GM18951 (cell line): Measurements from ENCODE around the gene CD244.

Experiments used
- POLR2A ChIP-seq: IDR thresholded peaks from 4 replicates; pipeline ENCODE4 v1.6.1; 2011; ENCODE audit warnings: mild to moderate bottlenecking; ENCODE audit not compliant: insufficient read length, insufficient read depth; ENCODE audit errors: extremely low read depth
- in situ Hi-C: fragments of 300-500 bp; cut with MboI; formaldehyde crosslinking; loops from one replicate; pipeline ENCODE4 v1.12.0; 2022; ENCODE audit warnings: low sequenced_read_pairs, mixed read lengths, inconsistent platforms; ENCODE audit not compliant: unreplicated experiment

CD244 gene

GRCh38 chr1:160865337-160865736 lies 2.6 kb upstream of the CD244 start:
- in situ Hi-C loops: no loop called here
- no peak for TF ChIP-seq POLR2A

GRCh38 chr1:160864173-160864572 lies 1.5 kb upstream of the CD244 start:
- in situ Hi-C loops: no loop called here

GRCh38 chr1:160863774-160864131 lies 1.1 kb upstream of the CD244 start:
- no peak for TF ChIP-seq POLR2A
- in situ Hi-C loops: no loop called here

More at GRCh38 chr1:160864173-160864572, 1.5 kb upstream of the CD244 start:
- TF ChIP-seq POLR2A: no peak

GRCh38 chr1:160863061-160863773 lies 530 bp upstream of the CD244 start:
- in situ Hi-C loops: no loop called here

GRCh38 chr1:160860840-160861505 lies 1.7 kb downstream of the CD244 start:
- TF ChIP-seq POLR2A: no peak
- in situ Hi-C loops: no loop called here

More at GRCh38 chr1:160863061-160863773, 530 bp upstream of the CD244 start:
- no peak for TF ChIP-seq POLR2A

GRCh38 chr1:160859166-160859565 lies 3.5 kb downstream of the CD244 start:
- in situ Hi-C loops: no loop called here
- TF ChIP-seq POLR2A: no peak

GRCh38 chr1:160858507-160858906 lies 4.2 kb downstream of the CD244 start:
- in situ Hi-C loops: no loop called here
- TF ChIP-seq POLR2A: no peak

GRCh38 chr1:160858097-160858496 lies 4.6 kb downstream of the CD244 start:
- in situ Hi-C loops: no loop called here
- TF ChIP-seq POLR2A: no peak

GRCh38 chr1:160855181-160855981 lies 7.3 kb downstream of the CD244 start:
- peak; percentile 40 for TF ChIP-seq POLR2A
- in situ Hi-C loops: no loop called here

GRCh38 chr1:160853754-160854153 lies 8.9 kb downstream of the CD244 start:
- no peak for TF ChIP-seq POLR2A
- in situ Hi-C loops: no loop called here

GRCh38 chr1:160853014-160853413 lies 9.7 kb downstream of the CD244 start:
- no peak for TF ChIP-seq POLR2A

GRCh38 chr1:160850993-160851392 lies 11.7 kb downstream of the CD244 start:
- TF ChIP-seq POLR2A: no peak
- in situ Hi-C loops: no loop called here

More at GRCh38 chr1:160853014-160853413, 9.7 kb downstream of the CD244 start:
- in situ Hi-C loops: no loop called here

- TF ChIP-seq POLR2A: no peak
- in situ Hi-C loops: no loop called here
These were observed 12.1 kb downstream of the CD244 start for GRCh38 chr1:160850541-160850940.
